Suprapubic skin (tissue), 4 donors: ENCODE results near the gene SLC6A18. TPM values are rescaled to one million over a fixed set of nuclear protein-coding genes. Genes with fewer than 3 reads are reported as not detected.
"Not testable (repeated sequence)": the region's sequence is repeated elsewhere in the genome, so short reads cannot be mapped to it uniquely, and the experiment has no call there.

Experiments
- DNase-seq, 2 donors: peaks; one replicate each; pipeline ENCODE4 v3.0.0-alpha.2; 2019; ENCODE audit warnings: low spot score in 2 of 2
- H3K27ac ChIP-seq: fragments of 200-600 bp; sonication (generic); one replicate; pipeline ENCODE4 v1.5.1; 2019
- H3K27me3 ChIP-seq: fragments of 200-600 bp; sonication (generic); one replicate; pipeline ENCODE4 v1.5.1; 2019
- H3K36me3 ChIP-seq: fragments of 200-600 bp; sonication (generic); one replicate; pipeline ENCODE4 v1.5.1; 2019
- H3K4me1 ChIP-seq: fragments of 200-600 bp; sonication (generic); one replicate; pipeline ENCODE4 v1.5.1; 2019
- H3K4me3 ChIP-seq: fragments of 200-600 bp; sonication (generic); one replicate; pipeline ENCODE4 v1.5.1; 2019; ENCODE audit warnings: mild to moderate bottlenecking
- H3K9me3 ChIP-seq: fragments of 200-600 bp; sonication (generic); one replicate; pipeline ENCODE4 v1.5.1; 2019
- CTCF ChIP-seq, 2 donors: fragments of 200-600 bp in 1 of 2; fragments of 450-650 bp in 1 of 2; sonication (generic) in 1 of 2; IDR thresholded peaks; one replicate each; pipeline ENCODE4 v1.5.1; 2016 to 2019; ENCODE audit warnings: antibody characterized with exemption in 2 of 2, mild to moderate bottlenecking in 1 of 2, moderate library complexity in 1 of 2
- EP300 ChIP-seq: sonication (generic); formaldehyde crosslinking; IDR thresholded peaks from one replicate; pipeline ENCODE4 v1.6.1; 2017; ENCODE audit warnings: antibody characterized with exemption
- POLR2A ChIP-seq, 2 donors: fragments of 450-650 bp; IDR thresholded peaks; one replicate each; pipeline ENCODE4 v1.6.1; 2017; ENCODE audit warnings: antibody characterized with exemption in 2 of 2, mild to moderate bottlenecking in 2 of 2, moderate library complexity in 2 of 2
- POLR2AphosphoS5 ChIP-seq, 3 donors: sonication (generic); formaldehyde crosslinking; IDR thresholded peaks; one replicate each; pipeline ENCODE4 v1.6.1; 2017; ENCODE audit warnings: antibody characterized with exemption in 3 of 3
- WGBS: methylation state at CpG from one replicate; pipeline ENCODE4 v1.1.5; 2018; 5-methylcytosine and 5-hydroxymethylcytosine counted together
- total RNA-seq, 4 donors: library from RNA; depleted of rRNA; stranded (reverse); fragments of >200 nt; gene quantifications; one replicate each; pipeline ENCODE4 v1.1.0, GENCODE V29; 2016

The SLC6A18 gene
- total RNA-seq, 4 donors from 2014 or later = not detected

GRCh38 chr5:1224631-1225030 lies 550 bp upstream of the SLC6A18 start:
- H3K4me3 ChIP-seq = no peak overlapping the region
- H3K36me3 ChIP-seq = no peaks in the 10 kb centered on the region
- no peaks in the 10 kb centered on the region for H3K4me1 ChIP-seq
- H3K27ac ChIP-seq = no peak overlapping the region
- WGBS = 92% methylated on average over 8 of the region's 15 CpGs
- no peak for DNase-seq
- peaks cover 42% of the 10 kb centered on the region for H3K27me3 ChIP-seq
- TF ChIP-seq CTCF (IDR thresholded peaks at IDR 0.05) (no peak), POLR2A (IDR thresholded peaks at IDR 0.05) (no peak), EP300 (no peak), POLR2AphosphoS5 (IDR thresholded peaks at IDR 0.05) (no peak)
- no peaks in the 10 kb centered on the region for H3K9me3 ChIP-seq

- no peak overlapping the region for H3K27ac ChIP-seq
- peaks cover 58% of the 10 kb centered on the region for H3K27me3 ChIP-seq
- WGBS = 78% methylated on average over 10 of the region's 12 CpGs
- H3K9me3 ChIP-seq = no peaks in the 10 kb centered on the region
- TF ChIP-seq CTCF (IDR thresholded peaks at IDR 0.05) (no peak), EP300 (no peak), POLR2A (IDR thresholded peaks at IDR 0.05) (no peak), POLR2AphosphoS5 (IDR thresholded peaks at IDR 0.05) (no peak)
- H3K4me3 ChIP-seq = no peak overlapping the region
- DNase-seq = no peak
- H3K36me3 ChIP-seq = no peaks in the 10 kb centered on the region
- no peaks in the 10 kb centered on the region for H3K4me1 ChIP-seq
Observed at GRCh38 chr5:1226231-1226630, 1.1 kb downstream of the SLC6A18 start.

GRCh38 chr5:1226839-1227581 lies 1.8 kb downstream of the SLC6A18 start:
- H3K27ac ChIP-seq = no peak overlapping the region
- H3K9me3 ChIP-seq = no peaks in the 10 kb centered on the region
- TF ChIP-seq EP300 (no peak), POLR2A (IDR thresholded peaks at IDR 0.05) (no peak), CTCF (IDR thresholded peaks at IDR 0.05) (no peak), POLR2AphosphoS5 (IDR thresholded peaks at IDR 0.05) (no peak)
- H3K36me3 ChIP-seq = no peaks in the 10 kb centered on the region
- no peak overlapping the region for H3K4me3 ChIP-seq
- peaks cover 65% of the 10 kb centered on the region for H3K27me3 ChIP-seq
- WGBS = 89% methylated on average over 45 of the region's 50 CpGs
- no peaks in the 10 kb centered on the region for H3K4me1 ChIP-seq
- no peak for DNase-seq

GRCh38 chr5:1227667-1228066 lies 2.5 kb downstream of the SLC6A18 start:
- no peak for DNase-seq
- no peaks in the 10 kb centered on the region for H3K36me3 ChIP-seq
- WGBS = 10% methylated on average over 14 of the region's 14 CpGs
- no peaks in the 10 kb centered on the region for H3K9me3 ChIP-seq
- no peak overlapping the region for H3K27ac ChIP-seq
- H3K27me3 ChIP-seq = peaks cover 67% of the 10 kb centered on the region
- H3K4me3 ChIP-seq = no peak overlapping the region
- TF ChIP-seq POLR2A (IDR thresholded peaks at IDR 0.05) (no peak), EP300 (no peak), CTCF (IDR thresholded peaks at IDR 0.05) (no peak), POLR2AphosphoS5 (IDR thresholded peaks at IDR 0.05) (no peak)
- H3K4me1 ChIP-seq = no peaks in the 10 kb centered on the region

GRCh38 chr5:1228120-1228519 lies 2.9 kb downstream of the SLC6A18 start:
- Histone ChIP-seq H3K27me3 (peaks cover 67% of the 10 kb centered on the region), H3K4me1 (no peaks in the 10 kb centered on the region), H3K9me3 (no peaks in the 10 kb centered on the region), H3K4me3 (no peak overlapping the region), H3K27ac (no peak overlapping the region), H3K36me3 (no peaks in the 10 kb centered on the region)
- DNase-seq = no peak
- TF ChIP-seq CTCF (IDR thresholded peaks at IDR 0.05) = no peak
- TF ChIP-seq POLR2A (IDR thresholded peaks at IDR 0.05) = no peak
- no peak for TF ChIP-seq EP300
- TF ChIP-seq POLR2AphosphoS5 (IDR thresholded peaks at IDR 0.05) = no peak
- 34% methylated on average over 15 of the region's 15 CpGs for WGBS

GRCh38 chr5:1229023-1229422 lies 3.8 kb downstream of the SLC6A18 start:
- DNase-seq = not testable (repeated sequence)
- WGBS = 87% methylated on average over 11 of the region's 11 CpGs
- H3K27me3 ChIP-seq = peaks cover 63% of the 10 kb centered on the region

More at GRCh38 chr5:1229023-1229422, 3.8 kb downstream of the SLC6A18 start:
- not testable (repeated sequence) for H3K36me3 ChIP-seq, H3K9me3 ChIP-seq, H3K27ac ChIP-seq, H3K4me3 ChIP-seq, H3K4me1 ChIP-seq
